Activated CD4-positive, CD25-positive, alpha-beta regulatory T cell (primary cell): ENCODE results near the gene RASD2.

Experiments
- DNase-seq, 4 experiments: peaks; one replicate each; lab custom pipeline; 2025; lab: John Stamatoyannopoulos, UW

The RASD2 gene

GRCh38 chr22:35560366-35560765, 19.7 kb downstream of the RASD2 start:
- no peak for DNase-seq

DNA sequence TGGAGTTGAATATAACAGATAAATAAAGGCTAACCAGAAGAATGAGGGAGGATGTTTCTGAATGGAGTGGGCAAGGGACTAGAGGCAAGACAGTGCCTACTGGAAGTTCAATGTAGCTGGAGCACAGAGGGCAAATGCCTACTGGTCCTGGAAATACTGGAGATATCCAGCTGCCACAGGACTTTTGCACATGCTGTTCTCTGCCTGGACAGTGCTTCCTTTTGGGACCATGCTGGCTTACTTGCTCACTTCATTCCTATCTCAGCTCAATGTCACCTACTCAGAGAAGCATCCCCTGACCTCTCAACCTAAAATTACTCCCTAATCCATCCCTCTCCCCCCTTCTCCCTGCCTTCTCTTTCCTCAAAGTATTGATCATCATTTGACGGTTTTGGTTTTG, 20.2 kb downstream of the RASD2 start:
- DNase-seq: no peak

DNA sequence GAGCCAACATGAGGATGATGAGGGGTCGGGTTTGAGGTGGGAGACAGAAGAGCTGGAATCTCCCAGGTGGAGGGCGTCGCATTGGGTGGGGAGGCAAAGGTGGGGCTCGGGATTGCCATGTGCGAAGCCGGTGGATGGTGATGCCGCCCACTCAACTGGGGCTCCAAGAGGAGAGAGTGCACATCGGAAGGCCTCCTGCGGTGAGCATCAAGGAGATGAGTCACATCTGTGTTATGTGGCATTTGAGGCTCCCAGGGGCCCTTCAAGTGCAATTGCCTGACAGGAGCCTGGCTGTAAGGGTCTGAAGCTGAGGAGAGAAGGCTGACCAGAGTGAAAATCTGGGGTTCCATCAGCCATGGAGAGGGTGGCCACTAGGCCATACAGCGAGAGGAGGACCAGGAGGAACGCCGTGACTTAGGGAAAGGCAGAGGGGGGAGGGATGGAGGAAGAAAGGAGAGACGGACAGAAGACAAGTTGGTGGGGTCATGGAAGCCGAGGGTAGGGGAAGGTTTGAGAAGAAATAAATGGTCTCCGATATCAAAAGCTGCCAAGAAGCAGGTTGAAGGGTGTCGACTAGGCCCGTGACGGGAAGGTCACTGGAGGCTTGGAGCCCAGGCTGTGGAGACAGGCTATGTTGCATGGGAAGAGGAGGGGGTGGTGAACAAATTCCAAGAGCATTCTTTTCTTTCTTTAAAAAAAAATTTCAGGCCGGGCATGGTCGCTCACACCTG, 21.3 kb downstream of the RASD2 start:
- DNase-seq: no peak

DNA sequence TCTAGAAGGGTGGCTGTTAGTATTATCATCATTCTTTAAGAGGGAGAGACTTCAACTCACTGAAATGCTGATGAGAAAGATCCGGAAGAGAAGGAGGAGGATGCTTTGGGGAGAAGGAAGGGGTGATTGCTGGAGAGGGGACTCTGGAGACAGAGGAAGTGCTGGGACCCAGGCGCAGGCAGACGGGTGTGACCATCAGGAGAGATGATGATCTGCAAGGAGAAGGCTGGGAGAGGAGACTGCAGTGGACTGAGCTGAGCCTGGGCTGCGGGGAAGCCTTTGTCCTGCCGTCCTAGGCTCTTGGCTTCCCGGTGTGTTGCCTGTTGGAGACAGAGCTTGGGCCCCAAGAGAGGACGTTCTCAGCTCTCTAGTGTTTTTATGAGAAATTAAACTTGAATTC, 22.6 kb downstream of the RASD2 start:
- no peak for DNase-seq

DNA sequence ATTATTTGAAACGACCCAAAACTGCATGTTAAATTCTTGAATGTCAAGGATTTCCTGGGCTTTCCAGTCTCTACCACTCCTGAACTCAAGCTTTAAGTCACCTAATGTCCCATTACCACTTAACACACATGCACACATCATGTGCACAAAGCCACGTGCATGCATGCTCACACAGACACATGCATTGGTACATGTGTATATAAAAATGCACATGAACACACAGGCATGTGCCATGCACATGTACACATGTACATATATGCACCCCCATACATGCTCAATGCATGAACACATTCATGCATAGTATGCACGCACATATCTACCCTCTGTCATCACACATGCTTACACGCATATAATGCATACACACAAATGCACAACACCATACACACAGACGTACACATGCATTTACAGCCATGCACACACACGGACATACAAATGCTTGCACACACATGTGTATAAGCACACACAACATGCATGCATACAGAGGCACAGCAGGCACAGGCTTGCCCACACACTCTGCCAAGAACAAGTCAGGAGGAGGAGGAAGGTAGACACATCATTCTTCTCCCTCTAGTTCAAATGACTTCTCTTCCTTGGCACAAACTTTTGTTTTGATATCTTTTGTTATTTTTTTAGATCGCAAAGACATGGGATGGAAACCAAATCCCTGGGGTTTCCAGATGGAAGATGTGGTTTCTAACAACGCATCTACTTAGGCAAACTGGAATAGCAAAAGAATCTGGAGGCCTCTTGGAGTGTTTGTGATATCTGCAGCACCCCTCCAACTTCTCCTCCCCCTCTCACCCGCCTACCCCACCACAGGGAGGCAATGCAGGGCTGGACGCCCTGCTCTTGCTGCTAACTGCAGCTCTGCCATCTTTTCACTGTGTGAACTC, 24.6 kb downstream of the RASD2 start:
- no peak for DNase-seq

DNA sequence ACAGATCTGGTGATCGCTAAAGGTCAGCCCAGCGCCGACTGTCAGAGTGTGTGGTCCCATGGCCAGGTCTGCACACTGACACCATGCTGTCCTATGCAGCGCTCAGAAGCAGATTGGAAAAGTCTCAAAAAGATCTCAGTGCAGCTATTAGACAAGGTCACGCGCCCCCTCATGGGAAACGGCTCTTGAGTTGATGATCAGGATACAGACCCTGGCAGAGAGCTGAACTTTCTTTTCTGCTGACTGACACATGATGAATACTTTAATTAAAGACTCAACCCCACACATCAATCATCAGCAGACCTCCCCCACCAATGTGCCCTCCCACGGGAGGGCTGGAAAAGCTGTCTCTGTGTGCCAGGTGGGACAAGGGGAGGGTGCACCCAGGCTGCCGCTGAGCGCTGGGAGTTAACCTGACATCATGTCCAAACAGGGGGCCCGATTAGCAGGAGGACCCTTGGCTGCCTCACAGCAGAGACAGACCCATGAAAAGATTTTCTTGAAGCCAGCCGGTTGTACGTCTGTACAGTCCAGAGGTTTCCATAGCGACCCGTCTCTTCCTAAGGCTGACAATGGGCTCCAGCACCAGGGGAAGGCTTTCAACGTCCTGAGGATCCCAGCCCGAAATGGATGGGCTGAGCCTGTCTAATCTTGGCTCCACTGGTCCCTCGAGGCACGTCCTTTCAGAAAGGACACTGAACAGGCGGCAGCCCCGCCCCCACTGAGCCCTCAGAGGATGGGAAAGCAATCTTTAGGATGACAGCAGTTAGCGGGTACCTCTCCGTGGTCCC, 26.9 kb downstream of the RASD2 start:
- no peak for DNase-seq

GRCh38 chr22:35568751-35569739, 28.4 kb downstream of the RASD2 start:
- no peak for DNase-seq

DNA sequence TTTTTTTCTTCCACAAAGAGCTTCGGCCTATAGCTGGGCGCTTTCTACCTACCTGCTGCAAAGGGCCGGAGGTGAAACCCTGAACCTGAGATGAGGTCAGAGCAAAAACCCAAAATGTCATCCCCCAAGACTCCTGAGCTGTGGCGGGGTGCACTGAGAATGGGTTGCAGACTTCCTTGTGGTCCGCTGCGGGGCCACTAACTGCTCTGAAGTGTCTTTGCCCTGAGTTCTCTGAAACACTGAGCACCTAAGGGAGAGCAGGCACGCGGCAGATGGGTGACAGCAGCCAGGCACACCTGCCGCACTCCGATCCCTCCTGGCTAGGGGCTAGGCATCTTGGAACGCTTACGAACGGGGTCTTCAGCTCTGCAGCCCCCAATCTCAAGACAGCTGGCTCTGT, 29.3 kb downstream of the RASD2 start:
- no peak for DNase-seq

DNA sequence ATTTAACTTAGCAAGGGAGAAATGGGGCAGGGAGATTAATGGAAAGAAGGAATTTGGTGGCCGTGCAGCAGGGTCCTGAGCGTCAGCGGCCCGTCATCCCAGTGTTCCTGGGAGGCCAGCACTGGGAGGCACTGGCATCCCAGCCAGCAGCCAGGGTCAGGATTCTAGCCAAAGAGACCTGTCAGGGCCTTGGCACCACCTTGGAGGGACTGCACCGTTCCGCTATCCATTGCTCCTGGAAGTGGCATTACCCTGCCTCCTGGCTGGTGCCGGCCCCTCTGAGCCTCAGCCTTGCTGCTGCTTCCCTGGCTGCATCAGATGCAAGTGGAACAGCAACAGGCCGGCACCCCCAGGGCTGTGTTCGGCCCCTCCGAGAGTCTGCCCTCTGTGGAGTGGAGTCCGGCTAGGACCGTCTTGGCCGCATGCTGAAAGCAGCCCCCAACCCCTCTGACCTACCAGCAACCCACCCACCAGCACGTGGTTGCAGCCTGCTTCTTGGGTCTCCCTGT, 30.1 kb downstream of the RASD2 start:
- DNase-seq: no peak

- DNase-seq: no peak
Measured at GRCh38 chr22:35572556-35572955, 31.9 kb downstream of the RASD2 start.

- no peak for DNase-seq
Measured at GRCh38 chr22:35575116-35575748, 34.6 kb downstream of the RASD2 start.

DNA sequence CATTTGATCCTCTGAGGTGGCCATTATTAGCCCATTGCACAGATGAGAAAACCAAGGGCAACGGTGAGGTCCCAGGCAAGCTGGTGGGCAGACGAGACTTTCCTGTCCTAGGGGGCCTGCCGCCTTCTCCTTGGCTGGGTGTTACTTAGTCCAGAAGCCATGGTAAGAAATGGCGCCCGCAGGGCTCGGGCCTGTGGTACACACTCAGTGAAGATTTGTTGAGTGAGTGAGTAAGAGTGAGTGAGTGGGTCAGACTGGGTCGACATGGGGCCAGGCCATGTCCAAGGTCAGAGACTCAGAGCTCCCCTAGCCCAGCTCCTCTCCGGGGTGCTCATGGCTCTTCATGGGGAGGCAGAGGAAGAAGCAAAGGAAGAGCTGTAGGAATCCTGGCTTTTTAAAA, 36.0 kb downstream of the RASD2 start:
- no peak for DNase-seq

DNA sequence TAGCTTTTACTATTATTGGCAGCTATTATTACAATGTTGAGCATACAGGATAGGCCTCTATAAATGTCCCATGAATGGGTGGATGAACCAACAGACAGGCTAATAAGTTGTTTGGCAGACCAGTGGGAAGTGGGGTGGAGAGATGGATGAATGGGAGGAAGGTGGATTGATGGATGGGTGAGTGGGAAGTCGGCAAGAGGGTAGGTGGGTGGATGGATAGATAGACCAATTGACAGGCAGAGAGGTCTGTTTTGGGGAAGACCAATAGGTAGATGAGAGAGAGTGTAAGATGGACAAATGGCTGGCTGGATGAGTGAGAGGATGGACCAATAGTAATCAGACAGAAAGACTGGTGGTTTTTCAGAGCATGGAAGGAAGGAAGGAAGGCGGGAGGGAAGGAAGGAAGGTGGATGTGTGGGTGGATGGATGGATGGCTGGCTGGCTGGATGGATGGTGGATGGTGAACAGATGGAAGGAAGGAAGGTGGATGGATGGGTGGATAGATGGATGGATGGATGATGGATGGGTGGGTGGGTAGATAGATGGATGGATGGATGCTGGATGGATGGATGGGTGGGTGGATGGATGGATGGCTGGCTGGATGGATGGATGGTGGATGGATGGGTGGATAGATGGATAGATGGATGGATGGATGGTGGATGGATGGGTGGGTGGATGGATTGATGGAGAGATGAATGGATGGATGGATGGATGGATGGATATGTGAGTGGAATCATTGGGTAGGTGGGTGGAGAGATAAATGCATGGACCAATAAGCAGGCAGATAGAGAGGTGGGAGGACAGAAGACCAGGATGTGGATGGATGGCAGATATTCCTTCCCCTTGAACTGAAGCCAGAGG, 37.4 kb downstream of the RASD2 start:
- no peak for DNase-seq

GRCh38 chr22:35578836-35579575, 38.4 kb downstream of the RASD2 start:
- no peak for DNase-seq

DNA sequence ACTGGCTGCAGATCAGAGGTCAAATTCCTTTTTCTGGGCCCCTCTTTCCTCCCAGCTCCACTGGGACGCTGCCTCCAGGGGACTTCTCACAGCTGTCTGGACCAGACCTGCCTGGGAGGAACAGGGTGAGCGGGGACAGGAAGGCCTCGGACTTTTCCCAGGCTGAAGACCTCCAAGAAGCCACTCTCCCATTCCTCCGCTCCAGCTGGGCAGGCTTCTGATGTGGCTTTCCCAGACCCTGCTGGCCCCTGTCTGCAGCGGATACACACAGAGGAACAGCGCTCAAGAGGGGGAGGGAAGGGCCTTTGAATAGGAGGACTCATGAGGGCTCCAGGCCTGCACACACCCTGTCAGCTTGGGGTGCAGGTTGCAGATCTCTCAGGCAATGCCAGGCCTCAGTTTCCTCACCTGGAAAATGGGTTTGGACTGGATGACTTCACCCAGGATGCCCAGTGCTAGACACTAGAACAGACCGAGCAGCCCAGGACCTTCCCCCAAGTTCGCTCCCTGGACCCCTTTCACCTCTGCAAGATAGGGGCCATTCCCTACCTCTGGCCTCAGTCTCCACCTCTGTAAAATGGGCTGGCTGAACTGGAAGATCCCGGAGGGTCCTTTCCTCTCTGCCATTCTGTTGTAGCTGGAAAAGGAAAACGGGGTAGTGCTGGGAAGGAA, 39.9 kb downstream of the RASD2 start:
- DNase-seq: no peak

GRCh38 chr22:35581023-35581413, 40.4 kb downstream of the RASD2 start:
- no peak for DNase-seq

DNA sequence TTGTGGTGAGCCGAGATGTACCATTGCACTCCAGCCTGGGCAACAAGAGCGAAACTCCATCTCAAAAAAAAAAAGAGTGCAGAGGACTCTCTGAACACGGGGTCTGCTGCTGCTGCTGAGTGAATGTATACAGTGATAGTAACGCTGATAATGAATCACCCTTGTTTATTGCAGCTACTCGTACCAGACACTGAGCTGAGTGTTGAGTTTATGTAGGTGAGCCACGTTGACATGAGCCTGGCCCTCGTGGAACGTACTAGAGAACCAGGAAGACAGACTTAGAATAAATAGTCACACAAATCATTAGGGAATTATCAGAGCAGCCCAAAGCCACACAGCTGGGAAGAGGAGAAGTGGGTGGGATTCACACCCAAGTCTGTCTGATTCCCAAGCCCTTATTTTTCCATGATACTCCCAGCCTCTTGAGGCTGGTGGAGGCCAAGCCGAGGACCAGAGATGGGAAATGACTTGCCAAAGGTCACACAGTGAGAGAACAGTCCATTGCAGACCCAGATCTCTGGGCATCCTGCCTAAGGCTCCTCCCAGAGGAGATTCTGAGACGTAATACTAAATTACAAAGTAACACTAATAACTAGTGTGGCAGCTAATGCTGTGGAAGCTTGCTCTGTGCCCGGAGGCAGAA, 41.7 kb downstream of the RASD2 start:
- no peak for DNase-seq
